Measurements from ENCODE around the gene CCNY.

DNA sequence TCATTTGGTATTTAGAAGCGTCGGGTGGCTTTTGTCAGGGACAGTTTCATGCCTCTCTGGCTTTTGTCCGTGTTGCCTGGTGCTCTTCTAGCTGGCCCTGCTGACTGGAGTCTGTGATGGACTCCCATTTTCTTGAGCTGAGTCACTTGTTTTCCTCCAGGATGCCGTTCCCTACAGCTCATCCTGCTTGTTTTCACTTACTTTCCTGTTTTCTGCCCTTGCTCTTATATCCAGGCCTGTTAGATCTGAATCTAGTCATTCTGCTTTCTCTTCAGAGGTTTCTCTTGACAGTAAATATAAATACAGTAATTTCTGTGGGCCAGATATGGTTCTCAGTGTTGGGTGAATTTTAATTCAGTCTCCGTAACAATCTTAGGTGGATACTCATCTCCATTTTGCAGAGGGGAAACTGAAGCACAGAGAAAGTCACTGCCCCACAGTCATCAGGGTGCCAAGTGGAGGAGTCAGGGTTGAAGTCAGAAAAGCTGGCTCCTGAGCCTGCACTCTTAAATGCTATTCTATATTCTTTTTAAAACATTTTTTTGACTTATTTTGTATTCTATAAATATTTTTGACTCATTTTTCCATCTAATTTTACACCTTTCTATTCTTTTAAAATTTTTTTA, 85.4 kb downstream of the CCNY start:
- TF ChIP-seq, protein P1, sequence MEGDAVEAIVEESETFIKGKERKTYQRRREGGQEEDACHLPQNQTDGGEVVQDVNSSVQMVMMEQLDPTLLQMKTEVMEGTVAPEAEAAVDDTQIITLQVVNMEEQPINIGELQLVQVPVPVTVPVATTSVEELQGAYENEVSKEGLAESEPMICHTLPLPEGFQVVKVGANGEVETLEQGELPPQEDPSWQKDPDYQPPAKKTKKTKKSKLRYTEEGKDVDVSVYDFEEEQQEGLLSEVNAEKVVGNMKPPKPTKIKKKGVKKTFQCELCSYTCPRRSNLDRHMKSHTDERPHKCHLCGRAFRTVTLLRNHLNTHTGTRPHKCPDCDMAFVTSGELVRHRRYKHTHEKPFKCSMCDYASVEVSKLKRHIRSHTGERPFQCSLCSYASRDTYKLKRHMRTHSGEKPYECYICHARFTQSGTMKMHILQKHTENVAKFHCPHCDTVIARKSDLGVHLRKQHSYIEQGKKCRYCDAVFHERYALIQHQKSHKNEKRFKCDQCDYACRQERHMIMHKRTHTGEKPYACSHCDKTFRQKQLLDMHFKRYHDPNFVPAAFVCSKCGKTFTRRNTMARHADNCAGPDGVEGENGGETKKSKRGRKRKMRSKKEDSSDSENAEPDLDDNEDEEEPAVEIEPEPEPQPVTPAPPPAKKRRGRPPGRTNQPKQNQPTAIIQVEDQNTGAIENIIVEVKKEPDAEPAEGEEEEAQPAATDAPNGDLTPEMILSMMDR (IDR thresholded peaks at IDR 0.05), result no peak
- no peak for TF ChIP-seq POLR2A (IDR thresholded peaks at IDR 0.05)
